Mesothelial cell of epicardium (in vitro differentiated cells): ENCODE data around the gene HRH2. TPM values are rescaled to one million over a fixed set of nuclear protein-coding genes. Genes with fewer than 3 reads are reported as not detected.

Source experiments
- DNase-seq, 2 experiments: peaks; one replicate each; pipeline ENCODE4 v3.0.0; 2021; ENCODE audit warnings: low spot score in 2 of 2; ENCODE audit not compliant: unreplicated experiment in 2 of 2
- H3K27ac Mint-ChIP-seq: 2 replicates; pipeline ENCODE4 v1.8.0; 2021; ENCODE audit warnings: mixed read lengths
- H3K27me3 Mint-ChIP-seq: 2 replicates; pipeline ENCODE4 v1.8.0; 2021; ENCODE audit warnings: low read depth, mixed read lengths
- H3K36me3 Mint-ChIP-seq: 2 replicates; pipeline ENCODE4 v1.8.0; 2021; ENCODE audit warnings: mixed read lengths
- H3K4me1 Mint-ChIP-seq: 2 replicates; pipeline ENCODE4 v1.8.0; 2021; ENCODE audit warnings: mixed read lengths
- H3K4me3 Mint-ChIP-seq: 2 replicates; pipeline ENCODE4 v1.8.0; 2021; ENCODE audit warnings: mild to moderate bottlenecking, moderate library complexity, mixed read lengths
- H3K9me3 Mint-ChIP-seq: 2 replicates; pipeline ENCODE4 v1.8.0; 2021; ENCODE audit warnings: mixed read lengths
- CTCF ChIP-seq: fragments of 200-600 bp; sonication (generic); IDR thresholded peaks from one replicate; pipeline ENCODE4 v1.5.0; 2021; ENCODE audit warnings: antibody characterized with exemption; ENCODE audit not compliant: unreplicated experiment
- total RNA-seq: library from RNA; stranded (reverse); gene quantifications from 3 replicates; pipeline ENCODE4 v1.2.1, GENCODE V29; 2021

Gene HRH2
- total RNA-seq, 1 donor from 2014 or later = 2.6 TPM

- Mint-ChIP-seq H3K27ac (no peak overlapping the region), H3K9me3 (no peaks in the 10 kb centered on the region), H3K4me3 (no peak overlapping the region), H3K27me3 (peaks cover 56% of the 10 kb centered on the region), H3K36me3 (no peaks in the 10 kb centered on the region), H3K4me1 (no peaks in the 10 kb centered on the region)
- no peak for TF ChIP-seq CTCF
- DNase-seq = no peak
These were observed 23.4 kb downstream of the HRH2 start for GRCh38 chr5:175681045-175681967.

- TF ChIP-seq CTCF = no peak
- H3K9me3 Mint-ChIP-seq = no peaks in the 10 kb centered on the region
- DNase-seq = no peak
- no peak overlapping the region for H3K27ac Mint-ChIP-seq
- H3K4me1 Mint-ChIP-seq = no peaks in the 10 kb centered on the region
- peaks cover 50% of the 10 kb centered on the region for H3K27me3 Mint-ChIP-seq
- H3K36me3 Mint-ChIP-seq = no peaks in the 10 kb centered on the region
- H3K4me3 Mint-ChIP-seq = no peak overlapping the region
These were observed 24.1 kb downstream of the HRH2 start for GRCh38 chr5:175681968-175682340.

GRCh38 chr5:175682664-175683063 lies 24.8 kb downstream of the HRH2 start:
- peaks cover 43% of the 10 kb centered on the region for H3K27me3 Mint-ChIP-seq
- H3K4me3 Mint-ChIP-seq = no peak overlapping the region
- DNase-seq = no peak
- no peaks in the 10 kb centered on the region for H3K9me3 Mint-ChIP-seq
- no peaks in the 10 kb centered on the region for H3K36me3 Mint-ChIP-seq
- no peaks in the 10 kb centered on the region for H3K4me1 Mint-ChIP-seq
- TF ChIP-seq CTCF = no peak
- no peak overlapping the region for H3K27ac Mint-ChIP-seq

GRCh38 chr5:175683231-175683630 lies 25.4 kb downstream of the HRH2 start:
- Mint-ChIP-seq H3K27me3 (peaks cover 40% of the 10 kb centered on the region), H3K27ac (no peak overlapping the region), H3K4me3 (no peak overlapping the region), H3K9me3 (no peaks in the 10 kb centered on the region), H3K4me1 (no peaks in the 10 kb centered on the region), H3K36me3 (no peaks in the 10 kb centered on the region)
- TF ChIP-seq CTCF = no peak
- DNase-seq = no peak

GRCh38 chr5:175683921-175684320 lies 26.1 kb downstream of the HRH2 start:
- Mint-ChIP-seq H3K27ac (no peak overlapping the region), H3K4me1 (no peaks in the 10 kb centered on the region), H3K27me3 (peaks cover 36% of the 10 kb centered on the region), H3K9me3 (no peaks in the 10 kb centered on the region), H3K4me3 (no peak overlapping the region), H3K36me3 (no peaks in the 10 kb centered on the region)
- DNase-seq = no peak
- TF ChIP-seq CTCF = no peak
